ENCODE measurements around the gene SCYGR7. TPM values are rescaled to one million over a fixed set of nuclear protein-coding genes. Genes with fewer than 3 reads are reported as not detected.
A peak's percentile ranks its signal among the peaks of the same experiment; 100 is the strongest.

SCYGR7 gene
- total RNA-seq, 1 donor from 2014 or later: not detected

GRCh38 chr2:227759411-227760118 lies 31.4 kb downstream of the SCYGR7 start:
- no peak for DNase-seq

GRCh38 chr2:227761740-227762476 lies 33.8 kb downstream of the SCYGR7 start:
- DNase-seq: peak; percentile 16

- no peak for DNase-seq
Measured at GRCh38 chr2:227765788-227766372, 37.7 kb downstream of the SCYGR7 start.

GRCh38 chr2:227766373-227766883 lies 38.3 kb downstream of the SCYGR7 start:
- DNase-seq: peak; percentile 48

GRCh38 chr2:227767830-227768229 lies 39.7 kb downstream of the SCYGR7 start:
- DNase-seq: no peak

- no peak for DNase-seq
Measured at GRCh38 chr2:227772197-227772661, 44.1 kb downstream of the SCYGR7 start.

GRCh38 chr2:227772932-227773331 lies 44.8 kb downstream of the SCYGR7 start:
- DNase-seq: no peak

GRCh38 chr2:227774011-227774624 lies 46.0 kb downstream of the SCYGR7 start:
- DNase-seq: no peak

GRCh38 chr2:227774895-227775842 lies 47.0 kb downstream of the SCYGR7 start:
- DNase-seq: no peak

Small RNA genes lying within 50 kb of the gene (small RNA-seq; reads per million reads assigned to genes)
- gene RNA5SP121 (ENCODE audit: low replicate concordance) (not detected), gene SNRPGP8 (ENCODE audit: low replicate concordance) (not detected)

Other genes with a start within 250 kb of the SCYGR7 start
- gene SCYGR2, start 129.4 kb upstream of the SCYGR7 start, total RNA-seq: not detected
- not detected for gene SCYGR3, start 113.5 kb upstream of the SCYGR7 start, total RNA-seq
- gene SCYGR4, start 110.8 kb upstream of the SCYGR7 start, total RNA-seq: 0.89 TPM
- gene SCYGR5, start 61.5 kb upstream of the SCYGR7 start, total RNA-seq: not detected
- 18.3 TPM for gene SLC19A3, start 10.3 kb upstream of the SCYGR7 start, total RNA-seq
- 2.4 TPM for gene SCYGR6, start 3.6 kb upstream of the SCYGR7 start, total RNA-seq
- 3.6 TPM for gene SCYGR8, start 17.6 kb downstream of the SCYGR7 start, total RNA-seq
- 33.2 TPM for gene CCL20, start 85.5 kb downstream of the SCYGR7 start, total RNA-seq
- gene DAW1, start 143.3 kb downstream of the SCYGR7 start, total RNA-seq: not detected

Measured in skin of body (tissue), 3 donors.